HG02763 (cell line): ENCODE data around the gene SPOCK1.

Experiments used
- ATAC-seq: cut with Tn5 transposase; IDR thresholded peaks from one replicate; pipeline ENCODE4 v1.9.1; 2021; ENCODE audit warnings: mild to moderate bottlenecking, moderate library complexity; ENCODE audit not compliant: unreplicated experiment

The SPOCK1 gene

GRCh38 chr5:137446615-137447014, 52.5 kb downstream of the SPOCK1 start:
- ATAC-seq = no peak

GRCh38 chr5:137446151-137446550, 53.0 kb downstream of the SPOCK1 start:
- ATAC-seq = no peak

GRCh38 chr5:137442660-137443059, 56.5 kb downstream of the SPOCK1 start:
- no peak for ATAC-seq

GRCh38 chr5:137441476-137441875, 57.6 kb downstream of the SPOCK1 start:
- ATAC-seq = no peak

GRCh38 chr5:137440795-137441194, 58.3 kb downstream of the SPOCK1 start:
- no peak for ATAC-seq

GRCh38 chr5:137439645-137440044, 59.5 kb downstream of the SPOCK1 start:
- ATAC-seq = no peak

- ATAC-seq = no peak
Observed at GRCh38 chr5:137438932-137439331, 60.2 kb downstream of the SPOCK1 start.

- ATAC-seq = no peak
Observed at GRCh38 chr5:137437774-137438173, 61.4 kb downstream of the SPOCK1 start.

- no peak for ATAC-seq
Observed at GRCh38 chr5:137433539-137433938, 65.6 kb downstream of the SPOCK1 start.

- no peak for ATAC-seq
Observed at GRCh38 chr5:137432376-137432775, 66.8 kb downstream of the SPOCK1 start.

GRCh38 chr5:137431051-137431450, 68.1 kb downstream of the SPOCK1 start:
- no peak for ATAC-seq

- ATAC-seq = no peak
Observed at GRCh38 chr5:137415231-137415681, 83.9 kb downstream of the SPOCK1 start.

- no peak for ATAC-seq
Observed at GRCh38 chr5:137414112-137414755, 84.9 kb downstream of the SPOCK1 start.

GRCh38 chr5:137412136-137412535, 87.0 kb downstream of the SPOCK1 start:
- ATAC-seq = no peak

GRCh38 chr5:137410234-137411010, 88.7 kb downstream of the SPOCK1 start:
- ATAC-seq = no peak

GRCh38 chr5:137409736-137410135, 89.4 kb downstream of the SPOCK1 start:
- no peak for ATAC-seq

GRCh38 chr5:137407090-137407489, 92.0 kb downstream of the SPOCK1 start:
- ATAC-seq = no peak

- ATAC-seq = no peak
Observed at GRCh38 chr5:137405393-137405792, 93.7 kb downstream of the SPOCK1 start.

GRCh38 chr5:137403869-137404268, 95.3 kb downstream of the SPOCK1 start:
- ATAC-seq = no peak

GRCh38 chr5:137402436-137403187, 96.5 kb downstream of the SPOCK1 start:
- ATAC-seq = no peak

GRCh38 chr5:137401946-137402345, 97.2 kb downstream of the SPOCK1 start:
- no peak for ATAC-seq

- no peak for ATAC-seq
Observed at GRCh38 chr5:137400571-137400970, 98.6 kb downstream of the SPOCK1 start.
